Endothelial cell (in vitro differentiated cells): ENCODE measurements around the gene EEA1. TPM values are rescaled to one million over a fixed set of nuclear protein-coding genes. Genes with fewer than 3 reads are reported as not detected.

Source experiments
- DNase-seq: peaks from one replicate; pipeline ENCODE4 v3.0.0; 2021; ENCODE audit warnings: low spot score
- H3K27ac Mint-ChIP-seq: one replicate; pipeline ENCODE4 v1.8.0; 2021; ENCODE audit warnings: mixed read lengths, inconsistent platforms; ENCODE audit not compliant: unreplicated experiment
- H3K27me3 Mint-ChIP-seq: one replicate; pipeline ENCODE4 v1.8.0; 2021; ENCODE audit warnings: mild to moderate bottlenecking, moderate library complexity, mixed read lengths, inconsistent platforms; ENCODE audit not compliant: unreplicated experiment
- H3K36me3 Mint-ChIP-seq: one replicate; pipeline ENCODE4 v1.8.0; 2021; ENCODE audit warnings: mild to moderate bottlenecking, low read depth, mixed read lengths, inconsistent platforms; ENCODE audit not compliant: unreplicated experiment
- H3K4me1 Mint-ChIP-seq: one replicate; pipeline ENCODE4 v1.8.0; 2021; ENCODE audit warnings: mild to moderate bottlenecking, mixed read lengths, inconsistent platforms; ENCODE audit not compliant: unreplicated experiment
- H3K4me3 Mint-ChIP-seq: one replicate; pipeline ENCODE4 v1.8.0; 2021; ENCODE audit warnings: mild to moderate bottlenecking, mixed read lengths, inconsistent platforms; ENCODE audit not compliant: unreplicated experiment
- H3K9me3 Mint-ChIP-seq: one replicate; pipeline ENCODE4 v1.8.0; 2021; ENCODE audit warnings: mixed read lengths, inconsistent platforms; ENCODE audit not compliant: unreplicated experiment
- CTCF ChIP-seq: fragments of 200-600 bp; sonication (generic); IDR thresholded peaks from one replicate; pipeline ENCODE4 v1.5.0; 2021; ENCODE audit warnings: antibody characterized with exemption; ENCODE audit not compliant: unreplicated experiment
- total RNA-seq: library from RNA; stranded (reverse); fragmentation: NEBNext Ultra II Directional; extraction: Animal tissue kit (Norgen Biotek cat#: 25700); gene quantifications from one replicate; pipeline ENCODE4 v1.2.1, GENCODE V29; 2021; ENCODE audit not compliant: unreplicated experiment

Gene EEA1
- total RNA-seq, 1 donor from 2014 or later = 14.1 TPM

- H3K4me3 Mint-ChIP-seq = no peak overlapping the region
- peaks cover 5% of the 10 kb centered on the region for H3K4me1 Mint-ChIP-seq
- no peak overlapping the region for H3K27ac Mint-ChIP-seq
- H3K36me3 Mint-ChIP-seq = no peaks in the 10 kb centered on the region
- H3K27me3 Mint-ChIP-seq = peaks cover 2% of the 10 kb centered on the region
- TF ChIP-seq CTCF = no peak
- H3K9me3 Mint-ChIP-seq = no peaks in the 10 kb centered on the region
- no peak for DNase-seq
These were observed 188.7 kb downstream of the EEA1 start for GRCh38 chr12:92740411-92740810.

- Mint-ChIP-seq H3K4me1 (peaks cover 5% of the 10 kb centered on the region), H3K27me3 (peaks cover 2% of the 10 kb centered on the region), H3K4me3 (no peak overlapping the region), H3K9me3 (no peaks in the 10 kb centered on the region), H3K27ac (no peak overlapping the region), H3K36me3 (no peaks in the 10 kb centered on the region)
- no peak for DNase-seq
- TF ChIP-seq CTCF = no peak
These were observed 190.0 kb downstream of the EEA1 start for GRCh38 chr12:92739113-92739512.

- Mint-ChIP-seq H3K9me3 (no peaks in the 10 kb centered on the region), H3K36me3 (no peaks in the 10 kb centered on the region)
These were observed 190.9 kb downstream of the EEA1 start for GRCh38 chr12:92737855-92738850.

GRCh38 chr12:92736605-92737004, 192.5 kb downstream of the EEA1 start:
- no peak for DNase-seq
- H3K9me3 Mint-ChIP-seq = no peaks in the 10 kb centered on the region
- peaks cover 5% of the 10 kb centered on the region for H3K4me1 Mint-ChIP-seq
- H3K36me3 Mint-ChIP-seq = no peaks in the 10 kb centered on the region
- peaks cover 1% of the 10 kb centered on the region for H3K27me3 Mint-ChIP-seq
- H3K4me3 Mint-ChIP-seq = no peak overlapping the region
- TF ChIP-seq CTCF = no peak
- H3K27ac Mint-ChIP-seq = no peak overlapping the region

More at GRCh38 chr12:92737855-92738850, 190.9 kb downstream of the EEA1 start:
- peaks cover 5% of the 10 kb centered on the region for H3K4me1 Mint-ChIP-seq
- H3K27ac Mint-ChIP-seq = no peak overlapping the region
- no peak for DNase-seq
- H3K27me3 Mint-ChIP-seq = peaks cover 2% of the 10 kb centered on the region
- no peak overlapping the region for H3K4me3 Mint-ChIP-seq
- TF ChIP-seq CTCF = no peak

- H3K9me3 Mint-ChIP-seq = no peaks in the 10 kb centered on the region
- H3K27ac Mint-ChIP-seq = no peak overlapping the region
- no peak for DNase-seq
- H3K4me3 Mint-ChIP-seq = no peak overlapping the region
- peaks cover 5% of the 10 kb centered on the region for H3K4me1 Mint-ChIP-seq
- H3K27me3 Mint-ChIP-seq = peaks cover 1% of the 10 kb centered on the region
- H3K36me3 Mint-ChIP-seq = no peaks in the 10 kb centered on the region
- TF ChIP-seq CTCF = no peak
These were observed 193.9 kb downstream of the EEA1 start for GRCh38 chr12:92735131-92735721.
